GM18508 (cell line): ENCODE results near the gene ARHGEF17.
"Not testable (repeated sequence)": the region's sequence is repeated elsewhere in the genome, so short reads cannot be mapped to it uniquely, and the experiment has no call there.

Source experiments
- ATAC-seq: cut with Tn5 transposase; IDR thresholded peaks from one replicate; pipeline ENCODE4 v1.9.1; 2021; ENCODE audit warnings: moderate number of reproducible peaks; ENCODE audit not compliant: insufficient read depth, unreplicated experiment

ARHGEF17 gene

DNA sequence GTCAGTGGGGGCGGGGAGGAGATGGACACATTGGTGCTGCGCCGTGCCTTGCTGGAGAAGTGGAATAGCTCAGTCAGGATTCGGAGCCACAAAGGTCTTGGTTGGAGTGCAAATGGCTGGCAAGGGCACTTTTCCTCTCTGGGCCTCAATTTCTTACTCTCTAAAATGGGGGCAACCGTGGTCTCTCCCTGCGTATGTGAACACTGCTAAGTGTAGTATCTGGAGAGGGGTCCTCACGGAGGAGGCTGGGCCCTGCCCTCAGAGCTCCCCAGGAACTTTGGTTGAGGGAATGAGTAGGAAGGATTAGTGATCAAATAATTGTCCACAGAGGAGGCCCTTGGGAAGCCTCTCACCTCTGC, 35.4 kb upstream of the ARHGEF17 start:
- no peak for ATAC-seq

DNA sequence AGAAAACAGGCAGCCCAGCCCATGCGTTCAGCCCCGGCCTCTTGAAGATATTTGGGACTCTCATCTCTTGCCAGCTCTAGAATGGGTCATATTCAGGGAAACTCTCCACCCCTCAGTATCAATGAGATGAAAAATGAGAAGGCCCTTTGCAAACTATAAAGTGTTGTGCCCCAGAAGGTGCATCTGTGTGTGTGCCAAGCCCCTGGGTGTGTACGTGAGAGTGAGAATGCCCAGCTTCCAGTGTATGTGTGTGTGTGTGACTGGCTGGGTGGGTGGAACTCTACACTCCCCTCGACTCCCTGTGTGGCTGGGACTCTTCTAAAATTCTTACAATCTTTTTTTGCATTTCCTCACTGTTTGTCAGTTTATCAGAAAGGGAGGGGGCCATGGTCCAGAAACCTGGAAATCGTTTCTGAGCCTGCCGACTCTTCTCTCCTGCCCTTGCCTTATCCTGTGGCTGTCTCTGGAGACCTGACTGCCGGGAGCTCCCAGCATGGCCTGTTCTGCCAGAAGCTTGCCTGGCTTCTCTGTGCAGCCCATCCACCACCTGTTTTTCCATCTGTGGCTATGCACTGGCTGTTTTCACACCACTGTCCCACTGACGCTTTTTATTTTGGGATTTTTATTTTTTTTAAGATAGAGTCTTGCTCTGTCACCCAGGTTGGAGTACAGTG, 34.7 kb upstream of the ARHGEF17 start:
- no peak for ATAC-seq

DNA sequence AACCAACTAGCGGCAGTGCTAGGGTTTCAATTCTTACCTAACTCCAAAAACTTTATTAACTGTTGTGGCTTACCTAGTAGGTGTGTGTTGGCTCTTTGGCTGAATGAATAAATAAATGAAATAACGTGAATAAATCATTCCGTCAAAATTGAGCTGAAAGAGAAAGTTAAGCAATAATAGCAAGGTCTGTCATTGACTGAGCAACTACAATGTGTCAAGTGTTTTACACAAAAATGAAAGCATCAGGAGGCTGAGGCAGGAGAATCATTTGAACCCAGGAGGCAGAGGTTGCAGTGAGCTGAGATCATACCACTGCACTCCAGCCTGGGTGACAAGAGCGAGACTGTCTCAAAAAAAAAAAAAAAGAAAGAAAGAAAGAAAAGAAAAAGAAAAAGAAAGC, 33.9 kb upstream of the ARHGEF17 start:
- not testable (repeated sequence) for ATAC-seq

DNA sequence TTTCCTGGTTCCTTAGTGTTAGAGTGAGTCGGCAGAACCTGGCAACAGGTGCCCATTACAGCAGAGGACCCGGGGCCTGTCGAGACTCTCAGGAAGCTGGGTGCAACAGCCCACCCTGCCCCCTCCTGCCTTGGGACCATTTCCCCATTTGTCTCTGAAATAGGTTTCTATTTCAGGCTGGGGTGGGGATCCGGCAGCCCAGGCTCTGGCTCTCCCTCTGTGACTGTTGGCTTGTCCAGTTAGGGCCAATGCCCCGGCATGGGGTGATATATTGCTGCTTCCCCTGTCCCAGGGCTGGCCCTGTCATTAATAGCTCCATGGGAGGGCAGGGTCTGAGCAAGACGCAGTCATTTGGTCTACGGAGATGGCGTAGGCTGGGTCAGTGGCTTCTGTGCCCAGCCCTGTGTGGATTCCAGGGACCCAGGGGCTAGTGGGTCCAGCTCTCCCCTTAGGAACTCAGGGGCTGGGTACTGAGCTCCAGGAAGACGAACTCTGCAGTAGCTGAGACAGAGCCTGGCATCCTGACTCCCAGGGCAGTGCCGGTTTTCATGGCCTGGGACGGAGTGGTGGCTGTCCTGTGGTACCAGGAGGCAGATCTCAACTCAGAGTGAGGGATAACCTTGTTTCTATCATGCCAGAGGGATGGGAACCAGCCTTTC, 33.2 kb upstream of the ARHGEF17 start:
- no peak for ATAC-seq

DNA sequence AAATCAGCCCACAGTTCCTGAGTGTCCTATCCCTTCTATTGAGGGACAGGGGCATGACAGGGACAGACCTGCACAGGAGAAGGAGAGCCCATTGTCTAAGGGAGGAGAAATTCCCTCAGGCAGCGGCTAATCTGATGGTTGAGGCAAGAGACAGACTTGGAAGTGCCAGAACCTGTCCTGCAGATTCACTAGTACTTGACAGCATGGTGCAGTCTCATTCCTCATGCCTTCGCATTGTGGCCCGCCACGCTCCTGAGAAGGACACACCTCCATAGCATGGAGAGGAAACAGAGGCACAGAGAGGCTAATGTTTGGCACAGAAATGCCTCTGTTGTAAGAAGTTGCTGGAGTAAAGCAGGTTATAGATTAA, 32.7 kb upstream of the ARHGEF17 start:
- no peak for ATAC-seq

DNA sequence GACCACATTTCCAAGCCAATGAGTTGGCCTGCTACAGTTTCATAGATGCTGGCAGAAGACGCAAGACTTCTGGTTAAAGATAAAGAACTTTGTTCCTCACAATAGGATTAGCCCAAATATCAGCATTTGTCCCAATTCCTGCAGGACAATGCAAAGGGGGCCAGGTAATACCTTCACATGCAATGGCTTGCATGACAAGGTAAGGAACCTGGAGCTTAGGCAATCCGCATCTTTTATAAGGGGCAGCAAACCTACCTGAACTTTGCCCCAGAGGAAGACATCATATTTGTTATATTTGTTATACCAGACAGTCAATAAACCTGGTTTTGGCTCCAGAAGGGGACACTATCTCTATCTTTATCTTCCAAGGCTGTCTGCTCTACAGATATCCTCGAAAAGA, 30.6 kb upstream of the ARHGEF17 start:
- ATAC-seq = no peak

DNA sequence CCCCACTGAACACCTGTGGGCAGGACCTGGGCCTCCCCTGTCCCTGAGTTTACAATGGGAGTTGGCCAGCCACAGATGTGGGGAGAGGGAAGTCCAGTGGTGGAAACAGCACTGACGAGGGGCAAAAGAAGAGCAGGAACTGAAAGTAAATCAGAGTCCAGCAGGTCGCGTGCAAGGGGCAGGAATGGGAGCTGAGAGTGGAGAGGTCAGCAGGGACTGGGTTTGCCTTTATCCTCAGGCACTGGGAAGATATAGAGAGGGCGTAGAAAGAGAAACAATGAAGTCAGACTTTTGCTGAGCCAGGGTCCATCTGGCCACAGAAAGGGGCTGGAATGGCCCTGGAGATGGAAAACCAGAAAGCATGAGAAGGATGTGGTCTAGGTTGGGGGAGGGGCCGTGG, 27.4 kb upstream of the ARHGEF17 start:
- no peak for ATAC-seq

DNA sequence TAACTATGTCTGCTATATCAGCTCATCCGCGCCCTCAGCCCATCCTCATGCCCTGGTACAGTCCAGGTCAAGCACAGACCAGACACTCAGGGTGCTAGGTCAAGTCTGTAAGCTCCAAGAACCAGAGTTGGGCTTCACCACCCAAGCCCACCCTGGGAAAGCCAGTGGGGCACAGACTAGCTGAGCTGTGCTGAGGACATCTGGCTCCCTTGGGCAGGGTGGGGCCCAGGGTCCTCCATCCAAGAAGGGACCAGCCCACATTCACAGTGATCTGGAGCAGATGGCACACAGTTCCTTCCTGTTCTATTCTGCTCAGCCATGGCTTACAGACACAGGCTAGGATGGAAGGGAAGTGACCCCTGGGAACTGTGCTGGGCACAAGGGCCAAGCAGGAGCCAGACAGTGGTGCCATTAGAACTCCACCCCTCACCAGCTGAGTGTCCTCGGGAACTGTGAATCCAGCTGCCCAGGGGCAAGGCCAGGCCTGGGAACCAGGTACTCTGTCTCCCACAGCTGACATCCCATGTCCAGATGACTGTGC, 26.8 kb upstream of the ARHGEF17 start:
- no peak for ATAC-seq

DNA sequence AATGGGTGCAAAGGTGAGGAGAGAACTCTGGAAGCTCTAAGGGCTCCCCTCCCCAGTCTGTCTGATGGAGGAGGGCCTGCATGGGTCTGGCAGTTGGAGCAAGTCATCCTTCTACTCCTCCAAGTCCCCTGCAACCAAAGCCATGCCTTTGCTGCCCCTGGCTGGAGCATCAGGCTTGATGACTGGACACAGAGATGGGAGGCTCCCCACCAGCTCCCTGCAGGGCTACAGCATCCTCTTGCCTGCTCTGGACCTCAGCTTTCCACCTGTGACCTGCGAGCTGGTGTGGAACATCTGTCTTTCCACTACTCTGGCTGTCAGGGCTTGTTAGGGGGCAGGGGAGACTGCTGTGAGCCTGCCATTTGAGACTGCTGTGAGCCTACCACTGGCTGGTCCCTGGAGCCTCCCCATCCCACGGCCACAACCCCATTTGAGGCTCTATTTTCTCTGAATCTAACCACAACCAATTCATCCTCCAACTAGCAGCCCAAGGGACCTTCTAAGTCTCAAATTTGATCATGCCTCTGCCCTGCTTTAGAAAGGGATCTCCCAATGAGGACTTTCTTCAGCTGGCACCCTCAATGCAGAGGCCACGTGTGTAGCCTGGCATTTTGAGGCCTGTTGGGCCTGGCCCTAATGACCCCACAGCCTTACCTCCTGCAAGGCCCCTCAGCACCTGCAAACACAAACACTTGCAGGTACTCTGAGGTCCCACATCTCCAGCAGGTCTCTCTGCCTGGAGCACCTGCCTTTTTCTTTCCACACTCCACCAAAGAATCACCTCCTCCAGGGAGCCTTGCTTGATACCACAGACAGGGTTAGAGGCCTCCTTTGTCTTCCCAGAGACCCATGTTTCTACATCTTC, 26.0 kb upstream of the ARHGEF17 start:
- ATAC-seq = no peak

DNA sequence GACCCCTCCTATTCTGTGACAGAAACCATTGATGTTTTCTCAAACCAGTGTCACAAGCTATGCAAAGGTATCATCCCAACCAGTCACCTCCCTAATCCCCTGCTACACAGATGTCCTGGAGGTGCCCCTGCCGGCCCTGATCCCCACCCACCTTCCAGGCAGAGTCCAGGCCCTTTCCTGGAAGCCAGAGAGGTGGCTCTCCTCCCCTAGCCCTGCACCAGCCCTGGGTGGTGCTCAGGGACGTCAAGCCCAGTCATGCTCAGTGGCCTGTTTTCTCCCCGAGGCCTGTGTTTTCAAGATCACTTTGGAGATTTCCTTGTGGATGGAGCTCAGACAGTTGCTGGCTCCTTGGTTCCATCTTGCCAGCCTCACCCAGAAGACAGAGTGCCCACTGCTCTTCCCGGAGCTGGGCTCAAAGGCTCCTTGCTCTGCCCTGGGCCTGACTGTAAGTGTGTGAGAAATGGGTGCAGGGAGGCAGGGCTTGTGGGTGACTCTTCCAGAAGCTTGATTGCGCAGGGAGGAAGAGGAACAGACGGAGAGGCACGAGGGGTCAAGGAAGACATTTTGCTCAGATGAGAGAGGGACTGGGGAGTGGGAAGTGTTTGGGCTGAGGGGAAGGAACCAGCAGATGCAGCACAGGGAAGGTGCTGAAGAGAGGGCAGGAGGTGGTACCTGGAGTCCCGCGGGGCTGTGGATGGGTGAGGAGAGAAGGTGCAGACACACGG, 24.6 kb upstream of the ARHGEF17 start:
- ATAC-seq = no peak

DNA sequence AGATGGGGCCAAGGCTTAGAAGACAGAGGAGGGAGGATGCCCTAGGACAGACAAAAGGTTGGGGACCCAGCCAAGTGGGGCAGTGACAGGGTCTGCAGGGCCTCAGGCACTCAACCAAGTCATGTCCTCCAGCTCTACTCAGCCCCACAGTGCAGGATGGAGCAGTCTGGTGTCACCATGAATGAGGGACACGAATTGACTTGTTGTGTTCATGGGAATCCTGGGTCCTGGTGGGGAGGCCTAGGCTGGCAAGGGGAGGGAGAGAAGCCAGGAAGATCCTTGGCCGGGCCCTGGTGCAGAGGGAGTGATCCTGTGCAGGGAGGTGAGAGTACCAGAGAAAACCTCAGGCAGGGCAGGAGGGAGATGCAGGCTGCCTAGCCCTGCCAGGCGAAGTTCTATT, 24.0 kb upstream of the ARHGEF17 start:
- ATAC-seq = no peak

DNA sequence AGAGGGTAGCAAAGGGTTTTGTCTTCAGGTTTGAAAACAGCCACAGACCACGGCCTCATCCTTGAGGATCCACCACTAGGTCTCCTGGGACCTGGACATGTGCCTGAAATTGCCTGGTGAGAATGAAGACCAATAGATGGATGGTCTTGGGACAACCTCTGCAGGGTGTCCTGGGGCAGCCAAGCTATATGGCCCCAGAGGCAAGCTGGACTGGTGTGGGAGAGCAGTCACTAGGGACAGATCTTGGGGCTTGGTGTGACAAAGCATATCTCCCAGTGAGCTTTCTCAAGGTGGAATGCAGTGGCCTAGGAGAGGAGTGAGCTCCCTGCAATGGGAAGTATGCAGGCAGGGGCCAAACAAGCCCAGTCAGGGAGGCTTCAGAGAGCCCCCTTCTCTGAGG, 22.4 kb upstream of the ARHGEF17 start:
- ATAC-seq = no peak

DNA sequence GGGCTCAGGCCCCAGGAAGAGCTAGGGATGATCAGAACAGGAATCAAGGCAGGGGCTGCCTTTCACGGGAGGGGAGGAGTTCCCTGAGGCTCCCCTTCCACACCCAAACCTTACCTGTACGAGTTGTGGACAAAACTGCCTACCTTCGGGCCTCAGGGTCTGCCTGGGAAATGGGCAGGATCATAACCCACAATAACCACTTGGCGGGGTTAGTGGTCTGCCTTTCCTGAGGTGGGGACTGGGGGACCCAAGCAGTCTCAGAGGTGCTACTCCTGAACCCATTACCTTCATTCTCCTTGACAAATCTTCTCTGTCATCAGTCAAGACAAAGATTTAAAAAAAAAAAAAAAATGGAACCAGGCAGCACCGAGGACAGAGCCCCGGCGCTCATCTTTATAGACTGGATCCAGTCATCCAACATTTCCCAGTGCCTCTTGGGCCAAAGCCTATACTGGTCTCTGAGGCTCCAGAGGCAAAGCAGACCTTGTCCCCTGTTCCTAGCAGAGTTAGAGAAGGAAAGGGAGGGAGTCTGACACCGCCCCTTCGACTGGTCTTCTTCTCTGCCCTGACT, 21.8 kb upstream of the ARHGEF17 start:
- no peak for ATAC-seq

DNA sequence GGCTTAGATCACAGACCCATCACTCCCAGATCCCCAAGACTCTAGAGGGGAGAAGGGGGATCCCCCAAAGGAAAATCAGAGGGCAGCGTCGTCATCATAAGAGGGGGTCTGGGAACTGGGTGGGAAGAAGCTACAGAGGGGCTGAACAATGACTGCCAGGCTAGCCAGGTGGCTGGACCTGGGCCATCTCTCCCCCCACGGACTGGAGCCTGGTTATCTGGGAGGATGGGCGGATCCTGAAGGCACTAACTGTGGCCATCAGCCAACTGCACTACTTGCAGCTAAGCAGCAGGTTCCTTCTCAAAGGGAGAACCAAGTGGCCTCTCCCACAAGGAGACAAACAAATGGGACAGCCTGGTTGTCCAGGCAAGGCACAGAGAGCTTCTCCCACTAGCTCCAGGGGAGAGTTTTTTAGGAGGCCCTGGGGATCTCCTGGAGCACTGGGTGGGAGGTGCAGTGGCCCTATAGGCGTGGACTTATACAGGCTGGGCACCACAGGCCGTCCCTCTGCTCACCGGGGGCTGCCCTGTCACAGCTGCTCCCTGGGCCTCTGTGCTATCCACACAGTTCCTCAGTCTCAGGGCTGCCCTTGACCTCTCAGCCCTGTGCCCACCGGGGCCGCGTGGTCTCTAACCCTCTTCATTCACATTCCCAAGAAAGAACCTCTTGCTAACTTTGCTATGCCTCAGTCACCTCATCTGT, 20.5 kb upstream of the ARHGEF17 start:
- ATAC-seq = no peak

DNA sequence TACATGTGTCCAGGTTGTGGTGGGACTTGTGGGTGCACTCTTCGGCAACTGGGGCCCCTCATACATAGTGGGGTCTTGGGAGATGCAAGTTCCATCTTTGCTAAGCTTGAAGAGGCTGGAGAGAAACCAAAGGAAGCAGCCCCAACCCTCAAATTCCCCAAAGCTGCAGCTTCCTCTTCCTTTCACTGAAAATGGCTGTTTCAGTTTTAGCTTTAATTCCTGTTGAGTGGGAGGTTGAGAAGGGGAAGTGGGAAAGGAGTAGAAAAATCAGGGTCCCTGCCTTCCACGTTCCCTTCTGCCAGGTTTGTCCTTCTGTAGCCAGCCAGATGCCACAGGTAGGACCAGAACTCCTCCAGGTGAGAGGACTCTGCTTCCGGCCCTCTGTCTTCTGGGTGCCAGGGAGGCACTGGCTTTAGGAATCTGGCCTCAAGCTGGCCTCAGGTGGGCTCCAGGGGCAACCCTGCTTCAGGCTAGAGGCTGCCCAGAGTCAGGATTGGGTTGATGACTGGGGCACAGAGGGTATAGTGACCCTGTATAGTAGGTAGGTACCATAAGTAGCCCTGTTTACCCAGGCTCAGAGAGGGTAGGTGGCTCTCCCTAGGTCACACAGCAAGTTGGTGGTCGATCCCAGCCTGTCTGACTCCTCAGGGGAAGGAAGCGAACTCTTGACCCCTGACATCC, 19.7 kb upstream of the ARHGEF17 start:
- no peak for ATAC-seq

DNA sequence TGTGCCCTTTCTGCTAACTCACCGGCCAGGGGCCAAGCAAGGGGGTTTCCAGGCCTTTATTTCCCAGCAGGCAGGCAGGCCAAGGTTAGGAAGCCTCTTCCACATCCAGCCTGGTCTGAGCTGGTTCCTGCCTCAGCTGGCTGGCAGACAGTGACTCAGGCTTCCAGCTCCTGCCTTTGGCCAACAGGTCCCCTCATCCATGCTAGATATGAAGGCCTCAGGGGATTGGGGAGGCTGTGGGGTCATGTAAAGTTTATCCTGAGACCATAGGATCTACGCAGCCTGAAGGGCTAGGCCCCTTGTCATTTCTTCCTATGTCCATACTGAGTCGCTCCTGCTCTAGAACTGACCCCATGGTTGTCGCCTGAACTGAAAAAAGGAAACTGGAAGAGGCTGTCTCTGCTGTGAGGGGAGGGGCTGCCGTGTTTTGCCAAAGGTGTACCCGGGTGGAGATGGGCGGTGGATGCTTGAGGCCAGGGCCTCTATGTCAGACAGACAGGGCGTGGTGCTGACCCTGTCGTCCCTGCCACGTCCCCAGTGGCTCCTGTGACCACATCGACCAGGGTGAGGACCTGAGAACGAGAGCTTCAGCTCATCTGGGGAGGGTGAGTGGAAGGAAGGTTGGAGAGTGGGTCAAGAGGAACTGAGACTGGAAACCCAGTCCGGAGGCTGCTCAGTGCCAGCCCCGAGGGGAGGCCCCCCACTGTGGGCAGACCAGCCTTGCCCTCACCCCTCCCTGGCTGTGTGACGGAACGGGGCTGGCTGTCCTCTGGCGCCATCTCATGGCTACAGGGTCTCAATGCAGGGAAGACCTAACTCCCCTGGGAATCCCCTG, 19.0 kb upstream of the ARHGEF17 start:
- ATAC-seq = peak; percentile 52

DNA sequence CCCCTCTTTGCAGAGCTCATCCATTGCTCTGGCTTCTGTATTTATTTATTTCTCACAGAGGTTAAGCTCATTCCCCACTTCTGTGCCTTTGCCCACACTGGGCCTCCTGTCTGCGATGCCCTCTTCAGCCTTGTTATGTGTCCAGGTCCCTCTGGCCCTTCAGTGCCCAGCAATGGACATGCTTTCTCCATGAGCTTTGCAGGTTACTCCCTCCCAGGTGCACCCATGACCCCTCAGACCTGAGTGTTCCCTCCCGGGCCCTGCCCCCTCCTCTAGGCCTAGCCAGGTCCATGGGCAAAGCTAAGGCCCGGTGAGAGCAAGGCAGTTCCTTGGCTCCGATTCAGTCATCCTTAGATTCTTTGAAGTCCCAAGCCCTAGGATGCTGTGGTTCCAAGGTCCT, 17.5 kb upstream of the ARHGEF17 start:
- no peak for ATAC-seq

DNA sequence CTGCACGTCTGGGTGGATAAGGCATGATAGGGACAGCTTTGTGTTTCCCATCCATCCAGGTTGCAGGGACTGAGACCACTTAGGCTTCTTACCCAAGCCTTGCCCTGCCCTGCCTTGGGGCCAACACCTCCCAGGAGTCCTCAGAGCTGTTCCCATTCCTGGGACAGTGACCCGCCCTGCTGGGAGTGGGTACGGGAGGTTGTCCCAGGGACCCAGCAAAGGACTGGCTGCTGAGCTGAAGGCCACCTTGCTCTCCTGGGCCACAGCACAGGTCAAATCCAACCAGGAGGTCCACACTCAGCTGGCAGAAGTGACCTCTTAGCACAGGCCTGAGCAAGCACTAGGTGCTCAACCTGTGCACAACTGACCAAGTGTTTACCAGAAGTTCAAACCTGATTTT, 16.9 kb upstream of the ARHGEF17 start:
- ATAC-seq = no peak
